GM18867 (cell line): ENCODE data around the gene ZNF618.

Experiments used
- ATAC-seq: cut with Tn5 transposase; IDR thresholded peaks from one replicate; pipeline ENCODE4 v1.9.1; 2021; ENCODE audit warnings: mild to moderate bottlenecking, moderate library complexity; ENCODE audit not compliant: unreplicated experiment

ZNF618 gene

GRCh38 chr9:113911850-113912557, 35.9 kb downstream of the ZNF618 start:
- no peak for ATAC-seq

GRCh38 chr9:113912816-113913215, 36.7 kb downstream of the ZNF618 start:
- ATAC-seq = no peak

GRCh38 chr9:113913426-113914195, 37.5 kb downstream of the ZNF618 start:
- no peak for ATAC-seq

GRCh38 chr9:113914517-113914916, 38.4 kb downstream of the ZNF618 start:
- no peak for ATAC-seq

- ATAC-seq = no peak
These were observed 39.8 kb downstream of the ZNF618 start for GRCh38 chr9:113915817-113916434.

GRCh38 chr9:113916931-113917330, 40.8 kb downstream of the ZNF618 start:
- no peak for ATAC-seq

- ATAC-seq = no peak
These were observed 42.7 kb downstream of the ZNF618 start for GRCh38 chr9:113918697-113919350.

- ATAC-seq = no peak
These were observed 43.3 kb downstream of the ZNF618 start for GRCh38 chr9:113919382-113919781.

- ATAC-seq = no peak
These were observed 43.8 kb downstream of the ZNF618 start for GRCh38 chr9:113919871-113920270.

GRCh38 chr9:113920872-113921271, 44.8 kb downstream of the ZNF618 start:
- no peak for ATAC-seq

GRCh38 chr9:113921396-113921925, 45.4 kb downstream of the ZNF618 start:
- ATAC-seq = no peak

- no peak for ATAC-seq
These were observed 46.1 kb downstream of the ZNF618 start for GRCh38 chr9:113922160-113922559.

- ATAC-seq = no peak
These were observed 50.1 kb downstream of the ZNF618 start for GRCh38 chr9:113926211-113926610.

- no peak for ATAC-seq
These were observed 51.2 kb downstream of the ZNF618 start for GRCh38 chr9:113927277-113927676.

GRCh38 chr9:113928269-113928668, 52.2 kb downstream of the ZNF618 start:
- ATAC-seq = no peak

GRCh38 chr9:113929634-113930389, 53.7 kb downstream of the ZNF618 start:
- ATAC-seq = no peak

- ATAC-seq = no peak
These were observed 54.3 kb downstream of the ZNF618 start for GRCh38 chr9:113930390-113930783.

- ATAC-seq = no peak
These were observed 55.0 kb downstream of the ZNF618 start for GRCh38 chr9:113931140-113931539.

- ATAC-seq = no peak
These were observed 55.7 kb downstream of the ZNF618 start for GRCh38 chr9:113931777-113932176.

GRCh38 chr9:113932906-113933584, 56.9 kb downstream of the ZNF618 start:
- ATAC-seq = no peak
